Endothelial cell of hepatic sinusoid (primary cell): ENCODE measurements around the gene LDLRAD3.

Source experiments
- in situ Hi-C: cut with HindIII; loops from 2 replicates; pipeline ENCODE4 v1.10.0; 2017; ENCODE audit warnings: low sequenced_read_pairs

The LDLRAD3 gene

GRCh38 chr11:35927104-35927503, 16.8 kb upstream of the LDLRAD3 start:
- in situ Hi-C loops = no loop called here

DNA sequence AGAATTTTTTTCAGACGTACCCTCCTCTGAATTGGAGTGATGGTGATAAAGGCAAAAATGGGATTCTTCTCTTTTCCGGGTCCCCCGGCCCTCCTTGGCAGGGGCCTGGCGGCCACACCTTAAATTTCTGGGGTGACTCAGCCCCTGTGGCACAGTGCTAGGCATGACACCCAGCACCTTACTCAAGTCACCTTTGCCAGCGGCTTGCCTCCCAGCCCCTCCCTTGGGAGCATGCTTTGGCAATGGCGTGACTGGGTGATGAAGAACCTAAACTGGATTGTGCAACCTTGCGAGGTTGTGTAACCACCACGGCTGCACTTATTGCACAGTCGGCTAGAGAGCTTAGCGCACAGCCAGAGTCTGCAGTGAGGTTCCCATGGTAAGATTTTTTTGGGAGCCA, 16.2 kb upstream of the LDLRAD3 start:
- in situ Hi-C loops = no loop called here

- in situ Hi-C loops = no loop called here
Observed at GRCh38 chr11:35928688-35929395, 15.0 kb upstream of the LDLRAD3 start.

DNA sequence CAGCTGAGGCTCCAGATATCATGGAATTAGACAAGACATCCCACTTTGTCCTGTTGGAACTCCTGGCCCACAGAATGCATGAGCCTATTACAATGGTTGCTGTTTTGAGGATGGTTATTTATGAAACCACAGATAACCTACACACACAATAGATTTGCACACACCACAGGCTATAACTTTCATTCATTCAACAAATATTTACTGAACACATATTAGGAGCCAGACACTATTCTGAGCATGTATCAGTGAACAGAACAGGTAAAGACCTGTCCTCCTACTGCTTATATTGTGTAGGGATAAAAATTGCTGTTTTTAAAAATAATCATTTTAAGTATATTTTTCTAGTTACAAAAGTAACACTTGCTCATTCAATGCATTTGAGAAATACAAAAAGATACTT, 13.4 kb upstream of the LDLRAD3 start:
- in situ Hi-C loops = no loop called here

- in situ Hi-C loops = no loop called here
Observed at GRCh38 chr11:35932121-35932520, 11.7 kb upstream of the LDLRAD3 start.

DNA sequence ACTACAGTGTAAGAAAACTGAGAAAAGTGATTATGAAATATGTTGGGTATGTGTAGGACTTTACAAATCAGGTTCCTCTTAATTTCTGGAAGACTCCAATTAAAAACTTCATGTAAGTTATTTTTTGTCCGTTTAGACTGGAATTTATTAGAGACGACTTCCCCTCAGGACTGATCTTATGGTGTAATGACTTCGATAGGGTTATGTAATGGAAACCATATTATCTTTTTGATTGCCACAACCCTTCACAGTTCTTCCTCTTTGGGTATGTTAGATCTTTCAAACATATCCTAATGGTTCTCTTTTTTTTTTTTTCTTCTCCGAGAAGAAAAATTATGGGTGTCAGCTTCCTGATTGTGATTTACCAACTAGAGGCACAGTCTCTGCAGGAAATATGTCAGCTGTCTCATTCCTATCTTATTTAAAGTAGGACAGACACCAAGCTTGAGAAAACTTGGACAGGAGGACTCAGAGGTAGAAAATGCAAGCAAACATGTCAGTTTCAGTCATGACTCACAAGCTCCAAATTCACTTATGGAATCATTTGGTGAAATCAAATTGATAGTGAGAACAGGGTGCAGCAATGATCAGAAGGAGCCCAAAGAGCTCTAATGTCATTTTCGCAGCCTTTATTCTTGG, 11.1 kb upstream of the LDLRAD3 start:
- in situ Hi-C loops = no loop called here

- in situ Hi-C loops = no loop called here
Observed at GRCh38 chr11:35933320-35933871, 10.5 kb upstream of the LDLRAD3 start.

DNA sequence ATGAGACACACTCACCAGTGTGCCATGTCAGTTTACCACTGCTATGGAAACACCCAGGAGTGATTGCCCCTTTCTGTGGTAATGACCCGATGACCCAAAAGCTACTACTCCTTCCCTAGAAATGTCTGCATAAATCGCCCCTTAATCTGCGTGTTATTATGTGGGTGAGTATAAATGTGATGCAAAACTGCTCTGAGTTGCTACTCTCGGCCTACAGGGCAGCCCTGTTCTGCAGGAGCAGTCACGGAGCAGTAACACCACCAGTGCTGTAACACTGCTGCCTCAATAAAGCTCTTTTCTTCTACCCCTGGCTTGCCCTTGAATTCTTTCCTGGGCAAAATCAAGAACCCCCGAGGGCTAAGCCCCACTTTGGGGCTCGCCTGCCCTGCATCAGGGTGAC, 9.6 kb upstream of the LDLRAD3 start:
- in situ Hi-C loops = no loop called here

- in situ Hi-C loops = no loop called here
Observed at GRCh38 chr11:35934981-35935380, 8.9 kb upstream of the LDLRAD3 start.

DNA sequence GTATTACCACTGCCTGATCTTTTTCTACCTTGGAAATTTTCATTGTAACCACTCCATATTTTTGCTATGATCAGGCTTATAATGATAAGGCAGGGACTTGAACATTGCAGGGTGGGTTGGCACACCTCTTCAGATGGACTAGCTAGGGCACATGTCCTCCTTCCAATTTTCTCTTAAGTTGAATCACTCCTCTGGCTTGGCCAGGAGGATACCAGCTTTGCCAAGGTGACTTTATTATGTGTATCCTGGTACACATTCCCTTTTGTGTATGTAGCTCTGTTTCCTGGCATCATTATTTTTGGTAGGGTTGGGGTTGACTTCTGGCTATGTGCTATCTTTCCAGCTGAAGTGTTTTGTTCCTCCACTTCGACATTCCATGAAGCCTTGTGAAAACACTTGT, 8.5 kb upstream of the LDLRAD3 start:
- in situ Hi-C loops = no loop called here

GRCh38 chr11:35937111-35937510, 6.8 kb upstream of the LDLRAD3 start:
- in situ Hi-C loops = no loop called here

- in situ Hi-C loops = no loop called here
Observed at GRCh38 chr11:35937700-35938099, 6.2 kb upstream of the LDLRAD3 start.

DNA sequence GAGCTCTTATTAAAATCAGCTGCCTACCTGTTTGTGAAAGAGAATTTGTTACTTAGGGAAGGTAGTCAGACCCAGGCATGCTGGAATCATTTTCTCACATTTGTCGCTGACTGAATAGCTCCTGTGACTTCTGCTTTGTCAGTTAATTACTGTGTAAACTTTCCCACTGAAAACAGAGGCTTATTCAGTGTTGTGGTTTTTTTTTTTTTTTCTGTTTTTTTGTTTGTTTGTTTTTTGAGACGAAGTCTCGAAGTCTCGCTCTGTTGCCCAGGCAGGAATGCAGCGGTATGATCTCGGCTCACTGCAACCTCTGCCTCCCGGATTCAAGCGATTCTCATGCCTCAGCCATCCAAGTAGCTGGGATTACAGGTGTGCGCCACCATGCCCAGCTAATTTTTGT, 5.6 kb upstream of the LDLRAD3 start:
- in situ Hi-C loops = no loop called here

- in situ Hi-C loops = loop anchor here (10.0 kb wide), 1 partner anchor 311 kb away; no protein-coding TSS in a partner anchor
Observed at GRCh38 chr11:35943309-35943708, 553 bp upstream of the LDLRAD3 start.

DNA sequence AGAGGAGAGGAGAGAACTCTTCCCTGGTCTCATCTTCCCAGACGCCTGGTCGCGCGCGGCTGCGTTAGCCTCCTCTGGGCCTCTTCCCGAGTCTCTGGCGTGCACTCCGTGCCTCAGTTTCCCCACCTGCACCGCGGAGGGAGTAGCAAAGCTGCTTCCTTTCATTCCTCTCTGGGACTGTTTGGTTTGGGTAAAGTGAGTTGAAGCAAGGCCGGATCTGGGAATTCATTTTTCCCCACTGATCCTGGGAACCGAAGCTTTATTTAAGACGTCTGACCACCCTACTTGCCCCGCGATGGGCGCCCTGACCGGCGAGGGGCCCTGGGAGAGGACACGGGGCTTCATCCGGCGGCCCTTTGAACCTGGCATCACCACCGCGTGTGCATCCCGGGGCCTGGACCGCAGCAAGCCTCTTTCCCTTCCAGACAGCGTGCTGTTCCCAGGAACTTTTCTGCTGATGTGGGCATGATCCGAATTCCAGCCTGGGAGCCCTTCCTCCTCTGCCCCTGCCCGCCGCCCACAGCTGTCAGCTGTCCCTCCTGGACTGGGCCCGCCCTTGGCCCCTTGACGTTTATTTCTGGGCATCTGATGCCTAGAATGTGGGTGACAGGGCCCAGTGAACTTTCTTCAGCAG, 758 bp downstream of the LDLRAD3 start:
- in situ Hi-C loops = loop anchor here (10.0 kb wide), 1 partner anchor 310 kb away; no protein-coding TSS in a partner anchor

- in situ Hi-C loops = loop anchor here (10.0 kb wide), 1 partner anchor 310 kb away; no protein-coding TSS in a partner anchor
Observed at GRCh38 chr11:35945137-35945518, 1.3 kb downstream of the LDLRAD3 start.

DNA sequence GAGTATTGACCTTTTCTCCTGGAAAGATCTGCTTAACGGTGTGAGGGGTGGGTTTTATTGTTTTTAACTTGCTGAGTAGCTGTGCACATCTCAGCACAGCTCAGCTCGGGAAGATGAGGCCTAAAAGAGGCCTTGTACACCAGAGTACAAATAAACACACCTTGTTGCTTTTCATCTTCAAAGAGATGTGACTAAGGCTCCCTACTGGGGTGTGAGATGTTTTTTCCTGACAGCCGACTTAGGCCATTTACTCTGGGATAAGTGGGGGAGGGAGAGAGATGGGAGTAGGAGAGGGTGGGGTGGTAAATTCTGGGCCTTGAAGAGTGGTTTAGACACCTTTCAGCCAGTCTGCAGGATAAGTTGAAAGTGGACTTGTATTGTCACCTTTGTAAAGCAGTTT, 2.9 kb downstream of the LDLRAD3 start:
- in situ Hi-C loops = loop anchor here (10.0 kb wide), 1 partner anchor 308 kb away; no protein-coding TSS in a partner anchor

GRCh38 chr11:35947437-35947836, 3.6 kb downstream of the LDLRAD3 start:
- in situ Hi-C loops = loop anchor here (10.0 kb wide), 1 partner anchor 307 kb away; no protein-coding TSS in a partner anchor

DNA sequence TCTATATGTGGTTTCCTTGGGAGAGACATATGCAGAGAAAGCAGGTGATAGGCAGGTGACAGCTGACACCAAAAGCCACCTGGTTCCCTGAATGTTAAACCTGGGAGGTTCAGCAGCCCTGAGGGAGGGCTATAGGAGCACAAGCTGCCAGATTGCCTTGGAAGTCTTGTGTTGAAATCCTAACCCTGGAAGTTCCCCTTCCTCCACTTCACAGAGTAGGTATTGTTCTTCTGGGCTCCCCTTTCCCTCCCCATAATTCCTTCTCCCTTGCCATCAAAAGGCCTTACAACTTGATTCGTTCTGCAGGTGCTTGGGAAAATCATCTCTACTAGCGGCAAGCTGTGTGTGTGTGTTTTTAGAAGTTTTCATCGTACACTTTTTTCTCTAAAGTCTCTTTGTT, 5.4 kb downstream of the LDLRAD3 start:
- in situ Hi-C loops = loop anchor here (10.0 kb wide), 1 partner anchor 306 kb away; no protein-coding TSS in a partner anchor

DNA sequence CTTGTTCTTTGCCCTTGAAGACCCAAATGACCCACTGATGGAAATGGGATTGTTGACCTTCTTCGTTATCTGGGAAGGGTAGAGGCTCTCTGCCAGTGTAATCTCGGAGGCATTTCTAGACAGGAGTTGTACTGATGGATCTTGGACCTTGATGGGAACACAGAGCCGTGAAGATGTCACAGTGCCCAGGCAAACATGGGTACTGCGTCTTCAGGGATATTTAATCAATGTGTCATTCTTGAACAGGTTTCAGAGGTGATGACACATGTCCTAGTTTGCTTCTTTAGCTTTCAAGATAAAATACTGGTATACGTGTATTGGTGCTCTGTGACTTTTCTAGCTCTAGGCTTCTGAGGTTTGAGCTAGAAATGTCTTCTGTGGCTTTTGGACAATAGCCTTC, 6.2 kb downstream of the LDLRAD3 start:
- in situ Hi-C loops = loop anchor here (5.0 kb wide), 1 partner anchor 57 kb away; no protein-coding TSS in a partner anchor

GRCh38 chr11:35951680-35952079, 7.8 kb downstream of the LDLRAD3 start:
- in situ Hi-C loops = loop anchor here (5.0 kb wide), 1 partner anchor 56 kb away; no protein-coding TSS in a partner anchor
